ENCODE results near the gene COL4A6. TPM values are rescaled to one million over a fixed set of nuclear protein-coding genes. Genes with fewer than 3 reads are reported as not detected.
A peak's percentile ranks its signal among the peaks of the same experiment; 100 is the strongest.

COL4A6 gene
- total and polyA plus RNA-seq, 2 of the 4 experiments (the other 2 are of a cell fraction) = 0.36 to 0.74 TPM

GRCh38 chrX:108399418-108400165 is 38.6 kb downstream of the COL4A6 start:
- POLR2A ChIA-PET (ENCODE audit: unreplicated experiment) = no interaction called here
- Histone ChIP-seq H3K9me1 (ENCODE audit: insufficient read depth, low read length) (no peaks in the 10 kb centered on the region), H3K18ac (ENCODE audit: low read depth, low read length) (no peak overlapping the region), H3K23ac (ENCODE audit: low read depth, low read length) (no peak overlapping the region), H3K4ac (ENCODE audit: low read depth, low read length) (no peak overlapping the region), H3K9me3 (ENCODE audit: control insufficient read depth, insufficient read depth, low read length) (no peaks in the 10 kb centered on the region), H2BK20ac (ENCODE audit: low read depth, low read length) (no peak overlapping the region), H3K56ac (ENCODE audit: extremely low read depth, insufficient read depth, low read length) (no peak overlapping the region), H4K20me1 (ENCODE audit: insufficient read depth, low read length) (no peaks in the 10 kb centered on the region), H3K9ac (ENCODE audit: low read depth, low read length) (no peak overlapping the region), H3K36me3 (ENCODE audit: control insufficient read depth, insufficient read depth, low read length) (no peaks in the 10 kb centered on the region), H4K91ac (ENCODE audit: insufficient read depth, low read depth, low read length) (no peak overlapping the region), H2AK9ac (replicated peaks; ENCODE audit: low read depth, low read length, poor library complexity) (no peak overlapping the region), H2AK5ac (ENCODE audit: low read depth, low read length) (no peak overlapping the region), H4K8ac (ENCODE audit: low read depth in 2 of 2, low read length in 2 of 2) (no peak overlapping the region), H3K14ac (replicated peaks; ENCODE audit: low read depth, low read length) (no peak overlapping the region), H3K4me1 (ENCODE audit: control insufficient read depth, insufficient read depth, low read length) (no peaks in the 10 kb centered on the region), H2BK5ac (ENCODE audit: low read depth, low read length, poor library complexity, severe bottlenecking) (no peak overlapping the region), H3K4me3 (ENCODE audit: insufficient read depth, low read depth, low read length) (no peak overlapping the region), H3K27me3 (ENCODE audit: control insufficient read depth, insufficient read depth, low read length) (no peaks in the 10 kb centered on the region; the same call in 1 of the 2 replicates), H2BK15ac (ENCODE audit: low read depth, low read length) (no peak overlapping the region), H2AFZ (replicated peaks; ENCODE audit: low read length, poor library complexity) (no peak overlapping the region), H3K27ac (ENCODE audit: insufficient read depth, low read length) (no peak overlapping the region), H3K79me1 (ENCODE audit: low read depth in 1 of 2, low read length in 2 of 2) (no peaks in the 10 kb centered on the region), H4K5ac (ENCODE audit: low read depth, low read length) (no peak overlapping the region), H2BK120ac (ENCODE audit: low read depth, low read length) (no peak overlapping the region), H3K4me2 (ENCODE audit: low read depth, low read length) (no peak overlapping the region)
- in situ Hi-C loops (cut with MboI; ENCODE audit: low sequenced_read_pairs) (no loop called here), dilution Hi-C loops (cut with HindIII; ENCODE audit: low sequenced_read_pairs, unreplicated experiment) (no loop called here), intact Hi-C loops (cut with micrococcal nuclease) (no loop called here)
- peak; percentile 29; the same call in 1 of the 2 replicates for ATAC-seq (ENCODE audit: low read depth)
- WGBS, 2 experiments (ENCODE audit: extremely low coverage in 2 of 2, insufficient read length in 1 of 2) = no CpG with 5 or more reads among the region's 1 CpG
- peak; percentile 10 for DNase-seq
- CTCF ChIA-PET = no interaction called here
- TF ChIP-seq NFE2L2 (IDR thresholded peaks at IDR 0.05; ENCODE audit: low read depth, low read length) = no peak
- TF ChIP-seq, protein P1, sequence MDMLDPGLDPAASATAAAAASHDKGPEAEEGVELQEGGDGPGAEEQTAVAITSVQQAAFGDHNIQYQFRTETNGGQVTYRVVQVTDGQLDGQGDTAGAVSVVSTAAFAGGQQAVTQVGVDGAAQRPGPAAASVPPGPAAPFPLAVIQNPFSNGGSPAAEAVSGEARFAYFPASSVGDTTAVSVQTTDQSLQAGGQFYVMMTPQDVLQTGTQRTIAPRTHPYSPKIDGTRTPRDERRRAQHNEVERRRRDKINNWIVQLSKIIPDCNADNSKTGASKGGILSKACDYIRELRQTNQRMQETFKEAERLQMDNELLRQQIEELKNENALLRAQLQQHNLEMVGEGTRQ (IDR thresholded peaks at IDR 0.05; ENCODE audit: low read depth, low read length) = no peak
- TF ChIP-seq BHLHE40 (IDR thresholded peaks at IDR 0.05; ENCODE audit: low read depth, low read length) = no peak
- no peak for TF ChIP-seq RFX5 (IDR thresholded peaks at IDR 0.05; ENCODE audit: low read depth, low read length)
- TF ChIP-seq MAFK (IDR thresholded peaks at IDR 0.05; ENCODE audit: low read depth, low read length) = no peak
- no peak for TF ChIP-seq RAD21 (IDR thresholded peaks at IDR 0.05; ENCODE audit: low read length)
- TF ChIP-seq FOS (IDR thresholded peaks at IDR 0.05; ENCODE audit: low read depth, low read length) = no peak
- no peak for TF ChIP-seq POLR2A (IDR thresholded peaks at IDR 0.05; ENCODE audit: low read depth, low read length)
- TF ChIP-seq SMC3 (IDR thresholded peaks at IDR 0.05; ENCODE audit: low read depth, low read length) = no peak
- TF ChIP-seq, protein P2, sequence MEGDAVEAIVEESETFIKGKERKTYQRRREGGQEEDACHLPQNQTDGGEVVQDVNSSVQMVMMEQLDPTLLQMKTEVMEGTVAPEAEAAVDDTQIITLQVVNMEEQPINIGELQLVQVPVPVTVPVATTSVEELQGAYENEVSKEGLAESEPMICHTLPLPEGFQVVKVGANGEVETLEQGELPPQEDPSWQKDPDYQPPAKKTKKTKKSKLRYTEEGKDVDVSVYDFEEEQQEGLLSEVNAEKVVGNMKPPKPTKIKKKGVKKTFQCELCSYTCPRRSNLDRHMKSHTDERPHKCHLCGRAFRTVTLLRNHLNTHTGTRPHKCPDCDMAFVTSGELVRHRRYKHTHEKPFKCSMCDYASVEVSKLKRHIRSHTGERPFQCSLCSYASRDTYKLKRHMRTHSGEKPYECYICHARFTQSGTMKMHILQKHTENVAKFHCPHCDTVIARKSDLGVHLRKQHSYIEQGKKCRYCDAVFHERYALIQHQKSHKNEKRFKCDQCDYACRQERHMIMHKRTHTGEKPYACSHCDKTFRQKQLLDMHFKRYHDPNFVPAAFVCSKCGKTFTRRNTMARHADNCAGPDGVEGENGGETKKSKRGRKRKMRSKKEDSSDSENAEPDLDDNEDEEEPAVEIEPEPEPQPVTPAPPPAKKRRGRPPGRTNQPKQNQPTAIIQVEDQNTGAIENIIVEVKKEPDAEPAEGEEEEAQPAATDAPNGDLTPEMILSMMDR (conservative IDR thresholded peaks at IDR 0.05; ENCODE audit: low read depth, low read length) = no peak
- TF ChIP-seq ELK1 (IDR thresholded peaks at IDR 0.05; ENCODE audit: borderline replicate concordance, low read depth, low read length) = no peak
- no peak for TF ChIP-seq RCOR1 (IDR thresholded peaks at IDR 0.05; ENCODE audit: insufficient replicate concordance, low read length)
- TF ChIP-seq CEBPB (IDR thresholded peaks at IDR 0.05; ENCODE audit: low read depth, low read length) = no peak
- TF ChIP-seq CHD1 (IDR thresholded peaks at IDR 0.05; ENCODE audit: low read depth, low read length) = no peak
- TF ChIP-seq MXI1 (IDR thresholded peaks at IDR 0.05; ENCODE audit: borderline replicate concordance, low read depth, low read length) = no peak
- no peak for TF ChIP-seq MAZ (IDR thresholded peaks at IDR 0.05; ENCODE audit: borderline replicate concordance, low read depth, low read length)
- no TSS peak for BruUV-seq (replicated peaks)
